ENCODE measurements around the gene TMEM140. TPM values are rescaled to one million over a fixed set of nuclear protein-coding genes. Genes with fewer than 3 reads are reported as not detected.

The TMEM140 gene
- total RNA-seq, 1 experiment from 2014 or later, result 3.2 TPM

DNA sequence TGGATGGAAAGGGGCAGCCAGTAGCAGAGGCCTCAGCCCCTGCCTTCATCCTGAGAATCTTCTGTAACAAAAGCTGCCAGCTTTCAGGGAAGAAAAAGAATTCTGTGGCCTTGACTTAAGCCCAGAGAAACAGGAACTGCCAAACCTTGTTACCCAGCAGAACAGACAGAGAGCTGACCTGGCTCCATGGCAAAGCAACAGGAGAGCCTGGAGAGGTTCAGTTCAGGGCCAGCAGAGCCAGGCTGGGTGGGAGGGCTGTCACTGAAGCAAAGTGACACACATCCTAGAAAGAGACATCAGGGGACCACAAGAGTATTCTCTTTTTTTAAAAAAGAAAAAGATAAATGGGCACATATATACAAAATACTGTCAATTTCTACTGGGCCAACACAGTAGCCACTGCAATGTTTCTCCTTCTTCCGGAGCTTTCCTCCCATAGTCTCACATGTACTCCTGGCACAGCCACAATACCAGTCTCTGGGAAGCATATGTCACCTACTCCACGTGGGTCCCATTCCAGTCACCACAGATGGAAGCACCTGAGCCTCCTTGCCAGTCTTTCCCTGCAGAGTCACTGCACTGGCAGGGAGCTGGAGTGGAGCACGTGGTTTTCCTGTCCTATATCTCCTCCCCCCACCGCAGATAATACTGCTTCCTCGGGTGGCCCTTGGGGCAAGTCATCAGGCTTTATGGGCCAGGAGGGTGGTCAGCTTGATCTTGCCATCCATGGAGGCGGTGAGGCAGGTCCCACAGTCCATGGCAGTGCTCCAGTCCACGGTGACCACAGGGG lies 37.8 kb downstream of the TMEM140 start:
- DNase-seq (ENCODE audit: low read depth, low spot score) (no peak), ATAC-seq (no peak)
- Histone ChIP-seq H3K9me3 (ENCODE audit: control insufficient read depth, insufficient read depth, low read depth, low read length) (peaks cover 9% of the 10 kb centered on the region; the same call in 1 of the 2 replicates), H3K27ac (ENCODE audit: low read length) (no peak overlapping the region), H3K4me3 (ENCODE audit: low read depth in 2 of 2, low read length in 2 of 2) (no peak overlapping the region), H3K27me3 (ENCODE audit: control insufficient read depth, insufficient read depth, low read length) (no peaks in the 10 kb centered on the region), H3K4me1 (ENCODE audit: control insufficient read depth, insufficient read depth, low read length) (no peaks in the 10 kb centered on the region), H3K36me3 (ENCODE audit: control insufficient read depth, insufficient read depth, low read length) (no peaks in the 10 kb centered on the region)
- no TSS peak for BruUV-seq (replicated peaks)
- TF ChIP-seq POLR2AphosphoS5 (IDR thresholded peaks at IDR 0.05; ENCODE audit: low read depth, low read length) (no peak), TCF7L2 (IDR thresholded peaks at IDR 0.05; ENCODE audit: low read depth, low read length) (no peak), REST (IDR thresholded peaks at IDR 0.05; ENCODE audit: insufficient read depth in 1 of 2, low read depth in 2 of 2, low read length in 1 of 2) (no peak), SIN3A (IDR thresholded peaks at IDR 0.05; ENCODE audit: borderline replicate concordance, insufficient read depth, low read depth, low read length) (no peak)
- TF ChIP-seq, protein P1, sequence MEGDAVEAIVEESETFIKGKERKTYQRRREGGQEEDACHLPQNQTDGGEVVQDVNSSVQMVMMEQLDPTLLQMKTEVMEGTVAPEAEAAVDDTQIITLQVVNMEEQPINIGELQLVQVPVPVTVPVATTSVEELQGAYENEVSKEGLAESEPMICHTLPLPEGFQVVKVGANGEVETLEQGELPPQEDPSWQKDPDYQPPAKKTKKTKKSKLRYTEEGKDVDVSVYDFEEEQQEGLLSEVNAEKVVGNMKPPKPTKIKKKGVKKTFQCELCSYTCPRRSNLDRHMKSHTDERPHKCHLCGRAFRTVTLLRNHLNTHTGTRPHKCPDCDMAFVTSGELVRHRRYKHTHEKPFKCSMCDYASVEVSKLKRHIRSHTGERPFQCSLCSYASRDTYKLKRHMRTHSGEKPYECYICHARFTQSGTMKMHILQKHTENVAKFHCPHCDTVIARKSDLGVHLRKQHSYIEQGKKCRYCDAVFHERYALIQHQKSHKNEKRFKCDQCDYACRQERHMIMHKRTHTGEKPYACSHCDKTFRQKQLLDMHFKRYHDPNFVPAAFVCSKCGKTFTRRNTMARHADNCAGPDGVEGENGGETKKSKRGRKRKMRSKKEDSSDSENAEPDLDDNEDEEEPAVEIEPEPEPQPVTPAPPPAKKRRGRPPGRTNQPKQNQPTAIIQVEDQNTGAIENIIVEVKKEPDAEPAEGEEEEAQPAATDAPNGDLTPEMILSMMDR (IDR thresholded peaks at IDR 0.05), result no peak
- in situ Hi-C loops (cut with HindIII; ENCODE audit: low pct_unique_long_range_greater_than_20kb, low sequenced_read_pairs) (no loop called here), intact Hi-C loops (cut with micrococcal nuclease; ENCODE audit: unreplicated experiment) (no loop called here)
- ChIA-PET POLR2A (interaction anchor here (0.6 kb wide), 1 partner anchor 48 kb away, joined by 3 read pairs; no protein-coding TSS in a partner anchor), CTCF (no interaction called here)

- H3K27me3 ChIP-seq (ENCODE audit: control insufficient read depth, insufficient read depth, low read length), result no peaks in the 10 kb centered on the region
- H3K9me3 ChIP-seq (ENCODE audit: control insufficient read depth, insufficient read depth, low read depth, low read length), result peaks cover 5% of the 10 kb centered on the region; the same call in 1 of the 2 replicates
- ChIA-PET POLR2A (interaction anchor here (0.6 kb wide), 1 partner anchor 48 kb away, joined by 3 read pairs; no protein-coding TSS in a partner anchor), CTCF (no interaction called here)
- H3K36me3 ChIP-seq (ENCODE audit: control insufficient read depth, insufficient read depth, low read length), result no peaks in the 10 kb centered on the region
- in situ Hi-C loops (cut with HindIII; ENCODE audit: low pct_unique_long_range_greater_than_20kb, low sequenced_read_pairs) (no loop called here), intact Hi-C loops (cut with micrococcal nuclease; ENCODE audit: unreplicated experiment) (no loop called here)
- no peaks in the 10 kb centered on the region for H3K4me1 ChIP-seq (ENCODE audit: control insufficient read depth, insufficient read depth, low read length)
- DNase-seq (ENCODE audit: low read depth, low spot score) (no peak), ATAC-seq (no peak)
- no peak overlapping the region for H3K27ac ChIP-seq (ENCODE audit: low read length)
- no TSS peak for BruUV-seq (replicated peaks)
- TF ChIP-seq REST (IDR thresholded peaks at IDR 0.05; ENCODE audit: insufficient read depth in 1 of 2, low read depth in 2 of 2, low read length in 1 of 2), result no peak
- TF ChIP-seq SIN3A (IDR thresholded peaks at IDR 0.05; ENCODE audit: borderline replicate concordance, insufficient read depth, low read depth, low read length), result no peak
- no peak for TF ChIP-seq POLR2AphosphoS5 (IDR thresholded peaks at IDR 0.05; ENCODE audit: low read depth, low read length)
- TF ChIP-seq, protein P1 (IDR thresholded peaks at IDR 0.05), result no peak
- TF ChIP-seq TCF7L2 (IDR thresholded peaks at IDR 0.05; ENCODE audit: low read depth, low read length), result no peak
- H3K4me3 ChIP-seq (ENCODE audit: low read depth in 2 of 2, low read length in 2 of 2), result no peak overlapping the region
These were observed 38.3 kb downstream of the TMEM140 start for GRCh38 chr7:135186261-135186540.

Measured in Panc1 (cell line).